ENCODE results near the gene WDR87. TPM values are rescaled to one million over a fixed set of nuclear protein-coding genes. Genes with fewer than 3 reads are reported as not detected.

Gene WDR87
- total RNA-seq, 1 experiment from 2014 or later, result not detected

DNA sequence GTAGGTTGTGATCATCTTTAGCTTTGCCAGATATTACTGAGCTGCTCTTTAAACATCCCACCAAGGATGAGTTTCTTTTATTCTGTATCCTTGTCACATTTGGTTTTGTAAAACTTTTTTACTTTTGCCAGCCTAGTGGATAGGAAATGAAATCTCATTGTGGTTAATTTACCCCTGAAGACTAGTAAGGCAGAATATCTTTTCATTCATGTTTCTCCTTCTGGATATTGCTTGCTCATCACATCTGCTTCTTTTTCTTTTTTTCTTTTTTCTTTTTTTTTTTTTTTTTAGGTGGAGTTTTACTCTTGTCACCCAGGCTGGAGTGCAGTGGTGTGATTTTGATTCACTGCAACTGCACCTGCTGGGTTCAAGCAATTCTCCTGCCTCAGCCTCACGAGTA, 32.0 kb upstream of the WDR87 start:
- DNase-seq (ENCODE audit: low read depth in 1 of 2, low spot score in 2 of 2), result no peak
- Histone ChIP-seq H3K27me3 (replicated peaks) (no peaks in the 10 kb centered on the region), H3K4me1 (replicated peaks) (peaks cover 13% of the 10 kb centered on the region), H3K36me3 (peaks cover 7% of the 10 kb centered on the region), H3K9me3 (replicated peaks) (peaks cover 3% of the 10 kb centered on the region; the same call in 1 of the 2 replicates), H3K4me3 (no peak overlapping the region), H3K27ac (no peak overlapping the region)

DNA sequence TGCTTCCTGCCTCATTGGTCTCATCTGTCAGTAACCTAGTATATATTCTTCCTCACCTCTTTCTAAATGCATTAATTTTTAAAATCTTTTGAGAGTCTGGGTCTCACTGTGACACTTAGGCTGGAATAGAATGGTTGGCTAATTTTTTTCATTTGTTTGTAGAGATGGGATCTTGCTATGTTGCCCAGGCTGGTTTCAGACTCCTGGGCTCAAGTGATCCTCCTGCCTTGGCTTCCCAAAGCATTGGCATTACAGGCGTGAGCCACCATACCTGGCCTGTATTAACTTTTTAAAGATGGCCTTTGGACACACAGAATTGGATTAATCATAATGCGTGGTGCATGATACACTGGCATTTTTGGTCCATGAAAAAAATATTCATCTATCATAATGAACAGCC, 30.5 kb upstream of the WDR87 start:
- no peaks in the 10 kb centered on the region for H3K27me3 ChIP-seq (replicated peaks)
- H3K4me1 ChIP-seq (replicated peaks), result peaks cover 9% of the 10 kb centered on the region
- peaks cover 3% of the 10 kb centered on the region; the same call in 1 of the 2 replicates for H3K9me3 ChIP-seq (replicated peaks)
- no peak for DNase-seq (ENCODE audit: low read depth in 1 of 2, low spot score in 2 of 2)
- no peak overlapping the region for H3K27ac ChIP-seq
- H3K36me3 ChIP-seq, result peaks cover 9% of the 10 kb centered on the region
- no peak overlapping the region for H3K4me3 ChIP-seq

DNA sequence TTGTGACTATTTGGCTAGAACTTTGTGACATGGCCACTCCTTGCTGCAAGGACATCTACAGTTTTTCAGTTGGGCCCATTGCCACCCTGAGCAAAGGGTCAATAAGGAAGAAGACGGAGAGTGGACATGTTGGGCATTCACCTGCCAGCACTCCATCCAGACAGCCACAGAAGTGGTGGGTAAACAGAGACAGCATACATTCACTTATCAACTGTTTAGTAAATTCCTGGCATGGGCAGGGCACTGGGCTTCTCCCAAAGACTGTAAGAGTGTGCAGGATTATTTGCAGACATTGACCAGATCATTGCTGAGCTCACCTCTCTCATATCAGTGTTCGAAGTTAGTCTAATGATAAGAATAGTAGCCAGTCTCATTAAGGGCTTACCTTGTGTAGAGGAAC, 29.8 kb upstream of the WDR87 start:
- no peak overlapping the region for H3K27ac ChIP-seq
- no peaks in the 10 kb centered on the region for H3K27me3 ChIP-seq (replicated peaks)
- DNase-seq (ENCODE audit: low read depth in 1 of 2, low spot score in 2 of 2), result no peak
- no peak overlapping the region for H3K4me3 ChIP-seq
- peaks cover 3% of the 10 kb centered on the region; the same call in 1 of the 2 replicates for H3K9me3 ChIP-seq (replicated peaks)
- peaks cover 4% of the 10 kb centered on the region; the same call in 1 of the 2 replicates for H3K4me1 ChIP-seq (replicated peaks)
- peaks cover 9% of the 10 kb centered on the region for H3K36me3 ChIP-seq

DNA sequence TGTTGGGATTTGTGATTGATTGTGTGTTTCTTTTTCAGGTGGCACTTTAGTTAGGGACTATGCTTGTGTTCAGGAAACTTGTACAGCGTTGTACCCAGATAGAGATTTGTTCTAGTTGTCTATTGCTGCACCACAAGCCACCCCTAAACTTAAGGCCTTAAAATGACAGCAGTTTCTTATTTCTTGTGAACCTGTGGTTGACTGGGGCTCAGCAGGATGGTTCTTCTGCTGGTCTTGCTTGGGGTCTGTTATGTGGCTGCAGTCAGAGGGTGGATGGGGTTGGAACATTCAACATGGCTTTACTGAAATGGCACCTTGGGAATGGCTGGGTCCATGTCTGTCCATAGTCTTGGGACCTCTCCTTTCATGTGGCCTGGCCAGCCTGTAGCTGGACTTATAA, 28.9 kb upstream of the WDR87 start:
- H3K4me3 ChIP-seq, result no peak overlapping the region
- H3K27ac ChIP-seq, result no peak overlapping the region
- H3K36me3 ChIP-seq, result peaks cover 9% of the 10 kb centered on the region
- H3K4me1 ChIP-seq (replicated peaks), result no peaks in the 10 kb centered on the region
- no peak for DNase-seq (ENCODE audit: low read depth in 1 of 2, low spot score in 2 of 2)
- no peaks in the 10 kb centered on the region for H3K27me3 ChIP-seq (replicated peaks)
- peaks cover 3% of the 10 kb centered on the region; the same call in 1 of the 2 replicates for H3K9me3 ChIP-seq (replicated peaks)

DNA sequence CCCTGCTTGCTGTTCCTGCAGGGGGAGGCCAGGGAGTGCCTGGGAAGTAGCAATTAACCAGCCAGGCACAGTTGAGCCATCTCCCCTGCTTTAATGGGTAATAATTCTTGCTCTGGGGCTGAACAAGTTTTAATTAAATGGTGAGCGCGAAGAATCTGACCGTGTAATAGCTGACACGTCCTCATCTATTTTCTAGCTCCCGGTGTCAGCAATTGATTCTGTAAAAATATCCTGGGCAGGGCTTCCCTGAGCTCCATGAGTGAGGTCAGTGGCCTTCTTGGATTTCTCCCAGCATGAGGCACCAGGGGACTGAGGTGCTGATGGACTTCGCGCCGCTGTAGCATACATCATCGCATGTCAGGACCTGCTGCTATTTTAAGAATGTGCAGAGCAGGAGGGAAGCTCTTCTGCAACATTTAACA, 27.6 kb upstream of the WDR87 start:
- Histone ChIP-seq H3K4me1 (replicated peaks) (no peaks in the 10 kb centered on the region), H3K4me3 (no peak overlapping the region), H3K27me3 (replicated peaks) (no peaks in the 10 kb centered on the region), H3K36me3 (peaks cover 7% of the 10 kb centered on the region), H3K9me3 (replicated peaks) (peaks cover 3% of the 10 kb centered on the region; the same call in 1 of the 2 replicates), H3K27ac (no peak overlapping the region)
- no peak for DNase-seq (ENCODE audit: low read depth in 1 of 2, low spot score in 2 of 2)

DNA sequence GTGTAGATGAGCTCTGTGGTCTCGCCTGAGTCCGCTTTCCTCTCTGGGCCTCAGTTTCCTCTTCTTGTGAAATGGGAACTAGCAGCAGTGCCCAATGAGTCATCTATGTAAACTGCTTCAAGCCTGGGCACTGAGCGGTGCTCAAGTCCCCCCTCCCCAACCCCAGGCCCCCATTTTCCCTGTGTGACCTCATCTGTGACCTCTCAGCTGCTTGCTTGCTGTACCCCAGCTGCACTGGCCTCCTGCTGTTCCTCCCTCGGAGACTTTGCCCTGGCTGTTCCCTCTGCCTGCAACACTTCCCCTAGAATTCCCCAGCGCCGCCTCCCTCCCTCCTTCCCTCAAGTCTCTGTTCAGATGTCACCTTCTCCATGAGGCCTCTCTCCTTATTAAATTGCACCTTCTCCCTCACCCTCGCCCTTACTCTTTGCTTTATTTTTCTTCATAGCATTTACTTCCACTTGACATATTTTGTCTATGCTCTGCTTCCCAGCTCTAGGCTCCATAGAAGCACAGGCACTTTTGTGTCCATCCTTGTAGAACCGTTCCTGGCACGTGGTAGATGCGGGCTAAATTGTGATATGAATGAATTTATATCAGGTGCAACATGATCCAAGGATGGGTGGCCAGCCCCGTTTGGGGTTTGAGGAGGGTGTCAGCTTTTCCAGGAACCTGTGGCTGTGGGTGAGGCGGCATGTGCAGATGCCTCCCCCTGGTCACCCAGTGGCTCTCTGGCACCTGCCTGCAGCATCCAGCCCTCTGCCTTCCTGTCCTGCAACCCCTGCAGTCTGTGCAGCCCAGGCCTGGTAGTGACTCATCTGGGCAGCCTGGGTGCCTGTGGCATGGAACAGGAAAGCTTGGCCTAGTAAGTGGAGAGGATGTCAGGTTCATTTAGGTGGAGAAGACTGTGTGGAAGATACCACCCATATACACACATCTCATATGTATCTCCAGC, 26.9 kb upstream of the WDR87 start:
- Histone ChIP-seq H3K4me1 (replicated peaks) (no peaks in the 10 kb centered on the region), H3K36me3 (peaks cover 7% of the 10 kb centered on the region), H3K4me3 (no peak overlapping the region), H3K27ac (no peak overlapping the region), H3K9me3 (replicated peaks) (peaks cover 3% of the 10 kb centered on the region; the same call in 1 of the 2 replicates), H3K27me3 (replicated peaks) (no peaks in the 10 kb centered on the region)
- no peak for DNase-seq (ENCODE audit: low read depth in 1 of 2, low spot score in 2 of 2)

DNA sequence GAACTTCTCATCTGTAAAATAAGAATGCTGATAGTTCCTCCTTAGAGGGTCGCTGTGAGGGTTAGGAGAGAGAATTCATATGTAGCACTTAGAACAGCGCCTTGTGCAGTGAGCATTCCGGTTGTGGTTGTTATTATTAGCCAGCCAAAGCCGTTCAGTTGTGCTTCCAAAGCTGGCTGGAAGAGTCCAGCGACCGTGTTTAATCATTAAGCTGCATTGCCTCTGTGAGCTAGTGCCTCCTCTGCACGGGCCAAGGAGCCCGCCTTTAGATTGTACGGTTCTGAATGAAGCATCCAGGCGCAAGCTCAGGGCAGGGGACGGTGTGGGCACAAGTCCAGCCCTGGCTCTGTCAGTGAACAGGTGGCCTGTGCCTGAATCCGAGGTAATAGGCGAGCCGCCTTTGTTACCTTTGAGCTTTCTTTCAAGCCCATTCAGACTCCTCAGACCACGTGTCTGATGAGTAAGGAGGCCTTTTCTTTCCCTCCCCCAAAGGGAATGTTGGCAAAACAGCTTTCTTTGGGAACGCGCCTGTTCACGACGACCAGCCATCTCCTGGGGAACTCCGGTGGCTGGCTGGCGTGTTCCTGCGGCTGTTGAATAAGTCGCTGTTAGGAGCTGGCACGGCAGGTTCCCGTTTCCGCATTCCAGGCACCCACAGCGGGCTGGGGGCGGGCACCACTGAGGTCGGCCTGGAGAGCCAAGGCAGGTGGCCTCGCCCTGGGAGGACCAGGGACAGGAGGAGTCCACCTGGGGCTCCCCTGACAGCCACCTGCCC, 25.7 kb upstream of the WDR87 start:
- Histone ChIP-seq H3K27ac (no peak overlapping the region), H3K4me1 (replicated peaks) (no peaks in the 10 kb centered on the region), H3K27me3 (replicated peaks) (no peaks in the 10 kb centered on the region), H3K9me3 (replicated peaks) (peaks cover 3% of the 10 kb centered on the region; the same call in 1 of the 2 replicates), H3K4me3 (no peak overlapping the region), H3K36me3 (peaks cover 7% of the 10 kb centered on the region)
- no peak for DNase-seq (ENCODE audit: low read depth in 1 of 2, low spot score in 2 of 2)

DNA sequence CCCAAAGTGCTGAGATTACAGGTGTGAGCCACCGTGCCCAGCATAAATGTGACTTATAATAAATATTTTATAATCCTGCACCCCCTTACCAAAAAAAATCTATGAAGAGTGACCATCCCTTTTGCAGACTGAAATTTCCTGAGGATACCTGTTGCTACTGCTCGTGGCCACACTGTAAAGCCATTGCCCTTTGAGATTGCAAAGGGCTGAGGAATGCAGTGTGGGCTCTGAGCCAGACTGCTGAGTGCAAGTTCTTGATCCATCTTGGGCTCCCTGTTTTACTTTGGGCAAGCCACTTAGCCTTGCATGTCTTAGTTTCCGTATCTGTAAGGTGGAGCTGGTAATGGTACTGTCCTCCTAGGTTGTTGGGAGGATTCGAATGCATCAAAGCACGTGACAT, 24.0 kb upstream of the WDR87 start:
- DNase-seq (ENCODE audit: low read depth in 1 of 2, low spot score in 2 of 2), result no peak
- Histone ChIP-seq H3K4me3 (no peak overlapping the region), H3K36me3 (peaks cover 10% of the 10 kb centered on the region), H3K27me3 (replicated peaks) (no peaks in the 10 kb centered on the region), H3K27ac (no peak overlapping the region), H3K4me1 (replicated peaks) (no peaks in the 10 kb centered on the region), H3K9me3 (replicated peaks) (no peaks in the 10 kb centered on the region)

DNA sequence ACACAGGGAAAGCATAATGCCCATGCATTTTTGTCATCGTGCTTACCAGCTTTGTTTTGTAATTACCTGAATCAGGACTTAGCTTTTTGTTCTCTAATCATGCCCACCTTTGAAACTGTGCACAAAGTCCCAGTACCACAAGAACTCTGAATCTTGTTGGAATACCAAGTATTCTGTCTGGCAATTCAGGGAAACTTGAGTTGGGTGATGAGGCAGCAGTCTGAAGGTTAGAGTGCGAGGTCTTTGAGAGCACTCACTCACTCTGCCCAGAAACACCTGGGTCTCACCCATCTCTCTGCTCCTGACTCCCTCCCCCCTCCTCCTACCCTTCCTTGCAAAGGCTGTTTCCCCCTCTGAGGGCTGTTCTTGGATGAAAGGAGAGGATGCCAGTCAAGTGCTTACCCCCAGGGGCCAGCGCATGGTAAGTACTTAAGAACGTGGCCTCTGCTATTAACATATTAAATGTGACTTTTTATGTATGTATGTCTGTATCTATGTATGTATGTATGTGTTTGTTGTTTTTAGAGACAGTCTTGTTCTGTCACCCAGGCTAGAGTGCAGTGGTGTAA, 23.0 kb upstream of the WDR87 start:
- no peaks in the 10 kb centered on the region for H3K4me1 ChIP-seq (replicated peaks)
- H3K36me3 ChIP-seq, result peaks cover 8% of the 10 kb centered on the region
- H3K9me3 ChIP-seq (replicated peaks), result no peaks in the 10 kb centered on the region
- H3K4me3 ChIP-seq, result no peak overlapping the region
- no peak for DNase-seq (ENCODE audit: low read depth in 1 of 2, low spot score in 2 of 2)
- no peaks in the 10 kb centered on the region for H3K27me3 ChIP-seq (replicated peaks)
- no peak overlapping the region for H3K27ac ChIP-seq

DNA sequence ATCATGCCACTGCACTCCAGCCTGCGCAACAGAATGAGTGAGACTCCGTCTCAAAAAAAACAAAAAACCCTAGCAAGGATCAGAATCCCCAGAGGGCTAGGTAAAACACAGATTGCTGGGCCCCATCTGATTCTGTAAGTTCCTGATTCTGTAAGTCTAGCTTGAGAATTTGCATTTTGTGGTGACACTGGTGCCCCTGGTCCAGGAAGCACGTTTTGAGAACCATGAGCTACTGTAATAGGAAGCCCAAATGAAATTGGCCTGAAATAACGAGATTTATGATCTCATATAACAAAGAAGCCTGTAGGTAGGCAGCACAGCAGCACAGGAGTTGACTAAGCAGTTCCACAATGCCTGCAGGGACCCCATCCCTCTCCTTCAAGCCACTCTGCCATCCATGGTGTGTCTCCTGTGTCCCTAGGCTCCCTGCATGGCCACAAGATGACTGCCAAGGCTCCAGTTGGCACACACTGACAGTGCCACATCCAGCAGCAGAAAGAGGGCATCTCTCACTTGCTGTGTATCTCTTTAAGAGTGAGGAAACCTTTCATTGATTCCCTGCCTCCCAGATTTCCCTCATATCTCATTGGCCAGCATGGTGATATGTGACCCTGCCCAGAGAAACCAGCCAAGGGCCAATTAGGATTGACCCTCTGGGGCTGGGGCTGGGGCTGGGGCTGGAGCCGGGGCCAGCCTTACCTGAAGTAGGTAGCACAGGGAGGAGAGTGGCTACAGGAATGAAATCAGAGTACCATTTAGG, 22.3 kb upstream of the WDR87 start:
- no peaks in the 10 kb centered on the region for H3K9me3 ChIP-seq (replicated peaks)
- H3K27ac ChIP-seq, result no peak overlapping the region
- no peak overlapping the region for H3K4me3 ChIP-seq
- no peak for DNase-seq (ENCODE audit: low read depth in 1 of 2, low spot score in 2 of 2)
- H3K4me1 ChIP-seq (replicated peaks), result no peaks in the 10 kb centered on the region
- no peaks in the 10 kb centered on the region for H3K27me3 ChIP-seq (replicated peaks)
- H3K36me3 ChIP-seq, result peaks cover 8% of the 10 kb centered on the region

DNA sequence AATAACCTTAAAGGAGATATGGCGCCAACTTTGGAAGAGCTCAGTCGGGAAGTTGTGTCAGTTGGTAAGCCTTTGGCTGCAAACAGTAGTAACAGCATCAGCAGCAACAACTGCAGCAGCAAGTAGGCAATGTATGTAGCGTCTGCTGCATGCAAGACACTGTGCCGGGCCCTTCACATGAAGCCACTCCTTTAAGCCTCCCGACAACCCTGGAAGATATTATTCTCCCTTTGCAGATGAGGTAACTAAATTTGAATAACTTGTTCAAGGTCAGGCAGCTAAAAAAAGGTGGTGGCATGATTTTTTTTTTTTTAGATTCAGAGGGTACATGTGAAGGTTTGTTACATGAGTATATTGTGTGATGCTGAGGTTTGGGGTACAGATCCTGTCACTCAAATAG, 20.3 kb upstream of the WDR87 start:
- Histone ChIP-seq H3K4me3 (no peak overlapping the region), H3K4me1 (replicated peaks) (no peaks in the 10 kb centered on the region), H3K27me3 (replicated peaks) (no peaks in the 10 kb centered on the region), H3K27ac (no peak overlapping the region), H3K36me3 (peaks cover 12% of the 10 kb centered on the region), H3K9me3 (replicated peaks) (no peaks in the 10 kb centered on the region)
- no peak for DNase-seq (ENCODE audit: low read depth in 1 of 2, low spot score in 2 of 2)

DNA sequence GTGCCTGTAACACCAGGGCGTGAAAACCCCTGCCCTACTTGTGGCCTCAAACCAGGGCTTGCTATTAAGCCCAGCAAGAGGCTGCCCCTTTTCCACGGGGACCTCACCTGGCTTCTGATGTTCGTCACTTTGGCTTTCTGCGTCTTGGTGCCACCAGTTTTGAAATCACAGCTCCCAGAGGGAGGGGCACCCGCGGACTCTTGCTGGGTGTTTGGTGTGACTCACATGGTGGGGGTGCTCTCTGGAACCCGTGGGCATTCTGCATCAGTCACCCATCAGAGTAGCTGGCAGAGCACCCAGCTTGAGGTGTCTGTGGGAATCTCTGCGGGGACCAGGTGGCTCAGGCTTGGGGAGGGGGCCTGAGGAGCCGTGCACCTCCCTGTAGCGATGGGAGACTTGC, 19.9 kb upstream of the WDR87 start:
- Histone ChIP-seq H3K9me3 (replicated peaks) (no peaks in the 10 kb centered on the region), H3K27me3 (replicated peaks) (no peaks in the 10 kb centered on the region), H3K27ac (no peak overlapping the region), H3K36me3 (peaks cover 12% of the 10 kb centered on the region), H3K4me1 (replicated peaks) (no peaks in the 10 kb centered on the region), H3K4me3 (no peak overlapping the region)
- no peak for DNase-seq (ENCODE audit: low read depth in 1 of 2, low spot score in 2 of 2)

DNA sequence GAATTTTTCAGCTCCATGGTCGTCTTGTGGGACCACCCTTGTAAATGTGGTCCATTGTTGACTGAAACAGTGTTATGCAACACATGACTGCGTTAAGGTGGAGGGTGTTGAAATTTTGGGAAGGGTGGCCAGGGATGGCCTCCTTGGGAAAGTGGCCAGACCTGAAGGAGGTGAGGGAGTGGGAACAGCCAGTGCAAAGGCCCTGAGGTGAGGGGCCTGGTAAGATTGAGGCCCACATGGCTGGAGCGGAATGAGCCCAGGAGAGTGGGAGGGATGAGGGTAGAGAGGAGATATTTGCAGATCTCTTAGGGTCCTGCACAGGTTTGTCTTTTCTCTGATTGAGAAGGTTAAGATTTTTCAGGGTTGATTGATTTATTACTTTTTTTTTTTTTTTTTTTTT, 18.8 kb upstream of the WDR87 start:
- H3K27ac ChIP-seq, result no peak overlapping the region
- no peaks in the 10 kb centered on the region for H3K9me3 ChIP-seq (replicated peaks)
- no peak overlapping the region for H3K4me3 ChIP-seq
- peaks cover 19% of the 10 kb centered on the region for H3K36me3 ChIP-seq
- no peaks in the 10 kb centered on the region for H3K27me3 ChIP-seq (replicated peaks)
- no peaks in the 10 kb centered on the region for H3K4me1 ChIP-seq (replicated peaks)
- no peak for DNase-seq (ENCODE audit: low read depth in 1 of 2, low spot score in 2 of 2)
